Peyer's patch (tissue), 4 donors: ENCODE results near the gene TIAM1.

Experiments
- CTCF ChIP-seq, 6 experiments: fragments of 450-650 bp in 4 of 6; fragments of 200-600 bp in 2 of 6; sonication (generic) in 1 of 6; IDR thresholded peaks; one replicate each; pipeline ENCODE4 v1.5.1; 2017 to 2019; ENCODE audit warnings: antibody characterized with exemption in 6 of 6, mild to moderate bottlenecking in 3 of 6, moderate library complexity in 1 of 6
- POLR2A ChIP-seq, 2 donors: fragments of 450-650 bp; IDR thresholded peaks; one replicate each; pipeline ENCODE4 v1.5.1; 2017; ENCODE audit warnings: antibody characterized with exemption in 2 of 2, mild to moderate bottlenecking in 2 of 2, moderate library complexity in 2 of 2

- TF ChIP-seq CTCF (IDR thresholded peaks at IDR 0.05) (no peak), POLR2A (IDR thresholded peaks at IDR 0.05) (no peak)
Observed at GRCh38 chr21:31295676-31296075, 48.4 kb downstream of the TIAM1 start.
